Esophagus squamous epithelium (tissue), 4 donors: Measurements from ENCODE around the gene ZNF436.

Experiments used
- POLR2A ChIP-seq, 4 donors: fragments of 450-650 bp; IDR thresholded peaks; one replicate each; pipeline ENCODE4 v1.6.1; 2017; ENCODE audit warnings: antibody characterized with exemption in 4 of 4, mild to moderate bottlenecking in 4 of 4, moderate library complexity in 3 of 4
- TF ChIP-seq, protein P1 (sequence below), 6 experiments: fragments of 450-650 bp in 4 of 6; fragments of 200-600 bp in 2 of 6; sonication (generic) in 2 of 6; IDR thresholded peaks; one replicate each; pipeline ENCODE4 v1.5.1; 2016 to 2019; ENCODE audit warnings: antibody characterized with exemption in 6 of 6, mild to moderate bottlenecking in 4 of 6, moderate library complexity in 4 of 6

DNA sequence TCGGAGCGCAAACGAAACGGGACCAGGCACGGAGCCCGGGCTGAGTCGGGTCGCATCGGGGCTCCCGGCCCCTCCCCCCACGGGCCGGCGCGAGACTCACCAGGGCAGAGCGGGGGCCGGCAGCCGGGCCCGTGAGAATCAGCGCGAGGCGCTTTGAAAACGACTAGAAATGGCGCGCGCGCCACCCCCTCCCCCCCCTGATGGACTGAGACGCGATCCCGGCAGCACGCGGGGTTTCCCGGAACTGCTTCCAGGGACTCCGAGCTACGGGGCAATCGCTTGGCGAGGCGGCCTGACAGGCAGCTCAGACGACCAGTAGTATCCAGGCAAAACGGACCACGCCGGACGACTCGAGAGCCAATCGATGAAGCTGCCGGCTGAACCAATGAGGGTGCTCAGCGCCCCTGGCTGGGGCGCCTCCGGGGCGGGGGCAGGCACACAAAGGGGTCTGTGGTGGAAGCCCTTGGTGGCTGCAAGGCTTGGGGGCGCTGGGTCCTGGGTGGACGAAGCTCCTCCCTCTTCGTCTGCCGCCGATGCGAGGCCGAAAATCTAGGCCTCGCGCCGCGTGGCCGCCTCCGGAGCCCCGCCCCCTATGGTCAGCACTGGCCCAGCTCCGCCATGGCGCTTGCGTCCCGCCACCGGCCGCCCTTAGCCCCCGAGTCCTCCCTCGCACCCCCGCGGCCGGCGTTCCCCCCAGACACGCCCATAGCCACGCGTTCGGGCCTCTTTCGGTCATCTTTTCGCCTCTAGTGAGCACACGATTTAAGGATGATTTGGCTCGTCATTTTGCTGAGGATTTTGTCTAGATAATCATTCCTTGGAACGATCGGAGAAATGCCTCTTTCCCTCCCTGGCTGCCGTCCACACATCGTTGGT lies 25.3 kb downstream of the ZNF436 start, which contains the start of gene HNRNPR:
- peak in 3 of 4 donors; percentile 66 to 92 (median 82) for TF ChIP-seq POLR2A (IDR thresholded peaks at IDR 0.05)
- TF ChIP-seq, protein P1, sequence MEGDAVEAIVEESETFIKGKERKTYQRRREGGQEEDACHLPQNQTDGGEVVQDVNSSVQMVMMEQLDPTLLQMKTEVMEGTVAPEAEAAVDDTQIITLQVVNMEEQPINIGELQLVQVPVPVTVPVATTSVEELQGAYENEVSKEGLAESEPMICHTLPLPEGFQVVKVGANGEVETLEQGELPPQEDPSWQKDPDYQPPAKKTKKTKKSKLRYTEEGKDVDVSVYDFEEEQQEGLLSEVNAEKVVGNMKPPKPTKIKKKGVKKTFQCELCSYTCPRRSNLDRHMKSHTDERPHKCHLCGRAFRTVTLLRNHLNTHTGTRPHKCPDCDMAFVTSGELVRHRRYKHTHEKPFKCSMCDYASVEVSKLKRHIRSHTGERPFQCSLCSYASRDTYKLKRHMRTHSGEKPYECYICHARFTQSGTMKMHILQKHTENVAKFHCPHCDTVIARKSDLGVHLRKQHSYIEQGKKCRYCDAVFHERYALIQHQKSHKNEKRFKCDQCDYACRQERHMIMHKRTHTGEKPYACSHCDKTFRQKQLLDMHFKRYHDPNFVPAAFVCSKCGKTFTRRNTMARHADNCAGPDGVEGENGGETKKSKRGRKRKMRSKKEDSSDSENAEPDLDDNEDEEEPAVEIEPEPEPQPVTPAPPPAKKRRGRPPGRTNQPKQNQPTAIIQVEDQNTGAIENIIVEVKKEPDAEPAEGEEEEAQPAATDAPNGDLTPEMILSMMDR (IDR thresholded peaks at IDR 0.05) = peak in 5 of 6 experiments; percentile 13 to 36 (median 20)
